SK-N-SH (cell line): Measurements from ENCODE around the gene YOD1. TPM values are rescaled to one million over a fixed set of nuclear protein-coding genes. Genes with fewer than 3 reads are reported as not detected.

Experiments
- CTCF ChIA-PET: fragments of 300-600, 350-600 bp; formaldehyde crosslinking; extraction: SDS; loops from one replicate; lab custom pipeline; 2021; lab: Yijun Ruan, JAX
- POLR2A ChIA-PET: fragments of 350-600 bp; sonication (Branson Sonifier 250); formaldehyde crosslinking; extraction: SDS; loops from one replicate; lab custom pipeline; 2020; ENCODE audit warnings: antibody characterized with exemption, inconsistent platforms; lab: Yijun Ruan, JAX
- DNase-seq: peaks from one replicate; pipeline ENCODE4 v3.0.0; 2012
- H2AFZ ChIP-seq: fragments of 200-600 bp; sonication (generic); 2 replicates; pipeline ENCODE4 v1.8.1; 2016; ENCODE audit warnings: antibody characterized with exemption, mild to moderate bottlenecking, low read depth
- H3F3A ChIP-seq: fragments of 200-600 bp; sonication (generic); replicated peaks from 2 replicates; pipeline ENCODE3; 2016; ENCODE audit warnings: antibody characterized with exemption, mild to moderate bottlenecking; ENCODE audit not compliant: insufficient read depth
- H3K27ac ChIP-seq, 2 experiments: fragments of 200-500 bp in 1 of 2; fragments of 200-600 bp in 1 of 2; sonication (Bioruptor generic) in 1 of 2; sonication (generic), shearing (Covaris generic) in 1 of 2; 2 replicates each; pipeline versions ENCODE4 v1.5.1 to v1.6.1; 2014 to 2016; ENCODE audit warnings: low read depth in 2 of 2, inconsistent platforms in 1 of 2, low read length in 1 of 2, mild to moderate bottlenecking in 1 of 2, mixed read lengths in 1 of 2
- H3K27me3 ChIP-seq: fragments of 200-600 bp; sonication (generic), shearing (Covaris generic); 2 replicates; pipeline ENCODE4 v1.6.1; 2016; ENCODE audit warnings: mixed run types; ENCODE audit not compliant: insufficient read depth
- H3K36me3 ChIP-seq, 2 experiments: fragments of 200-500 bp in 1 of 2; fragments of 200-600 bp in 1 of 2; sonication (Bioruptor generic) in 1 of 2; sonication (generic) in 1 of 2; replicated peaks in 1 of 2; 2 replicates each; pipeline versions ENCODE3 to v1.5.1; 2014 to 2016; ENCODE audit warnings: low read length in 1 of 2, mild to moderate bottlenecking in 1 of 2; ENCODE audit not compliant: insufficient read depth in 2 of 2, control insufficient read depth in 1 of 2
- H3K4me1 ChIP-seq, 2 experiments: fragments of 200-500 bp in 1 of 2; fragments of 200-600 bp in 1 of 2; sonication (Bioruptor generic) in 1 of 2; sonication (generic), shearing (Covaris generic) in 1 of 2; 2 replicates each; pipeline versions ENCODE4 v1.5.1 to v1.6.1; 2014 to 2016; ENCODE audit warnings: low read depth in 1 of 2, low read length in 1 of 2, mixed run types in 1 of 2; ENCODE audit not compliant: insufficient read depth in 2 of 2, control insufficient read depth in 1 of 2
- H3K4me2 ChIP-seq: fragments of 200-600 bp; sonication (generic), shearing (Covaris generic); 2 replicates; pipeline ENCODE4 v1.6.1; 2017; ENCODE audit warnings: mixed run types
- H3K4me3 ChIP-seq, 2 experiments: fragments of 200-500 bp in 1 of 2; fragments of 200-600 bp in 1 of 2; sonication (Bioruptor generic) in 1 of 2; sonication (generic), shearing (Covaris generic) in 1 of 2; 2 replicates each; pipeline versions ENCODE4 v1.5.1 to v1.8.1; 2014 to 2016; ENCODE audit warnings: low read depth in 2 of 2, inconsistent platforms in 1 of 2, low read length in 1 of 2, mild to moderate bottlenecking in 1 of 2, mixed read lengths in 1 of 2, moderate library complexity in 1 of 2
- H3K79me2 ChIP-seq: fragments of 200-600 bp; sonication (generic); 2 replicates; pipeline ENCODE4 v1.8.1; 2017; ENCODE audit warnings: mild to moderate bottlenecking; ENCODE audit not compliant: insufficient read depth
- H3K9ac ChIP-seq: fragments of 200-600 bp; sonication (generic); 2 replicates; pipeline ENCODE4 v1.6.1; 2017; ENCODE audit warnings: mixed run types
- H3K9me2 ChIP-seq: fragments of 200-600 bp; sonication (generic); 2 replicates; pipeline ENCODE4 v1.6.1; 2017; ENCODE audit warnings: mixed run types
- H3K9me3 ChIP-seq: fragments of 200-600 bp; sonication (generic); 2 replicates; pipeline ENCODE4 v1.6.1; 2017; ENCODE audit warnings: mixed run types, mild to moderate bottlenecking, moderate library complexity
- H4K20me1 ChIP-seq: fragments of 200-600 bp; sonication (generic); 2 replicates; pipeline ENCODE4 v1.6.1; 2017; ENCODE audit warnings: mild to moderate bottlenecking, mixed run types; ENCODE audit not compliant: insufficient read depth
- FOSL2 ChIP-seq: IDR thresholded peaks from 2 replicates; pipeline ENCODE4 v1.4.0; 2012; ENCODE audit warnings: low read depth, mild to moderate bottlenecking, moderate library complexity, borderline replicate concordance
- FOXM1 ChIP-seq: IDR thresholded peaks from 2 replicates; pipeline ENCODE4 v1.4.0; 2012; ENCODE audit warnings: low read depth, mild to moderate bottlenecking
- GATA2 ChIP-seq: sonication (generic); formaldehyde crosslinking; IDR thresholded peaks from 2 replicates; pipeline ENCODE4 v1.5.0; 2020; ENCODE audit warnings: mild to moderate bottlenecking, missing genetic modification reagents
- JUND ChIP-seq: IDR thresholded peaks from 2 replicates; pipeline ENCODE4 v1.4.0; 2012
- NFIC ChIP-seq: IDR thresholded peaks from 2 replicates; pipeline ENCODE4 v1.4.0; 2012; ENCODE audit warnings: borderline replicate concordance
- PBX3 ChIP-seq: IDR thresholded peaks from 2 replicates; pipeline ENCODE4; 2012
- RCOR1 ChIP-seq: fragments of 150-350 bp; IDR thresholded peaks from 2 replicates; pipeline ENCODE4 v1.6.1; 2017; ENCODE audit warnings: antibody characterized with exemption, low read length
- SIN3A ChIP-seq: IDR thresholded peaks from 2 replicates; pipeline ENCODE4 v1.6.1; 2012; ENCODE audit warnings: low read depth, mild to moderate bottlenecking, low read length, moderate library complexity, borderline replicate concordance
- SMC3 ChIP-seq: IDR thresholded peaks from 2 replicates; pipeline ENCODE4 v1.6.1; 2012; ENCODE audit warnings: low read depth, low read length, improper control_type of control experiment
- TEAD4 ChIP-seq: IDR thresholded peaks from 2 replicates; pipeline ENCODE4 v1.4.0; 2012; ENCODE audit warnings: mild to moderate bottlenecking, borderline replicate concordance; ENCODE audit not compliant: insufficient read depth
- YY1 ChIP-seq: IDR thresholded peaks from 2 replicates; pipeline ENCODE4 v1.4.0; 2012; ENCODE audit warnings: low read depth, mild to moderate bottlenecking
- WGBS: methylation state at CpG from one replicate; pipeline ENCODE4 v1.1.6; 2017; ENCODE audit warnings: low lambda C conversion rate; 5-methylcytosine and 5-hydroxymethylcytosine counted together
- polyA plus RNA-seq, 3 experiments: library from polyadenylated mRNA; depleted of rRNA; stranded (reverse); fragments of >200 nt; gene quantifications; 2 replicates each; pipeline ENCODE4 v1.2.3, GENCODE V29; 2012
- TF ChIP-seq, protein P1 (sequence below): IDR thresholded peaks from 2 replicates; pipeline ENCODE4 v1.6.1; 2012; ENCODE audit warnings: mild to moderate bottlenecking, low read depth, low read length, moderate library complexity
- TF ChIP-seq, protein P2 (sequence below): fragments of 200-600 bp; sonication (generic); IDR thresholded peaks from 2 replicates; pipeline ENCODE4 v1.6.1; 2017; ENCODE audit warnings: antibody characterized with exemption, mild to moderate bottlenecking, moderate library complexity

YOD1 gene
- polyA plus RNA-seq, 1 of the 3 experiments (the other 2 are of a cell fraction): 0.79 TPM

- Histone ChIP-seq H3K79me2 (no peaks in the 10 kb centered on the region), H3K9me3 (no peaks in the 10 kb centered on the region), H3K4me3 (no peak overlapping the region), H2AFZ (no peak overlapping the region), H4K20me1 (no peaks in the 10 kb centered on the region), H3K27me3 (no peaks in the 10 kb centered on the region), H3K4me1 (peaks cover 8 to 37% of the 10 kb centered on the region in 2 experiments), H3K27ac (no peak overlapping the region), H3F3A (peaks cover 17% of the 10 kb centered on the region), H3K9ac (no peak overlapping the region), H3K9me2 (no peaks in the 10 kb centered on the region), H3K36me3 (no peaks in the 10 kb centered on the region), H3K4me2 (no peak overlapping the region)
- ChIA-PET CTCF (interaction anchor here (0.8 to 1.4 kb wide), 4 partner anchors 8 to 109 kb away, joined by 3 read pairs; no protein-coding TSS in a partner anchor), POLR2A (no interaction called here)
- DNase-seq: no peak
- no peak for TF ChIP-seq FOSL2
- TF ChIP-seq, protein P1, sequence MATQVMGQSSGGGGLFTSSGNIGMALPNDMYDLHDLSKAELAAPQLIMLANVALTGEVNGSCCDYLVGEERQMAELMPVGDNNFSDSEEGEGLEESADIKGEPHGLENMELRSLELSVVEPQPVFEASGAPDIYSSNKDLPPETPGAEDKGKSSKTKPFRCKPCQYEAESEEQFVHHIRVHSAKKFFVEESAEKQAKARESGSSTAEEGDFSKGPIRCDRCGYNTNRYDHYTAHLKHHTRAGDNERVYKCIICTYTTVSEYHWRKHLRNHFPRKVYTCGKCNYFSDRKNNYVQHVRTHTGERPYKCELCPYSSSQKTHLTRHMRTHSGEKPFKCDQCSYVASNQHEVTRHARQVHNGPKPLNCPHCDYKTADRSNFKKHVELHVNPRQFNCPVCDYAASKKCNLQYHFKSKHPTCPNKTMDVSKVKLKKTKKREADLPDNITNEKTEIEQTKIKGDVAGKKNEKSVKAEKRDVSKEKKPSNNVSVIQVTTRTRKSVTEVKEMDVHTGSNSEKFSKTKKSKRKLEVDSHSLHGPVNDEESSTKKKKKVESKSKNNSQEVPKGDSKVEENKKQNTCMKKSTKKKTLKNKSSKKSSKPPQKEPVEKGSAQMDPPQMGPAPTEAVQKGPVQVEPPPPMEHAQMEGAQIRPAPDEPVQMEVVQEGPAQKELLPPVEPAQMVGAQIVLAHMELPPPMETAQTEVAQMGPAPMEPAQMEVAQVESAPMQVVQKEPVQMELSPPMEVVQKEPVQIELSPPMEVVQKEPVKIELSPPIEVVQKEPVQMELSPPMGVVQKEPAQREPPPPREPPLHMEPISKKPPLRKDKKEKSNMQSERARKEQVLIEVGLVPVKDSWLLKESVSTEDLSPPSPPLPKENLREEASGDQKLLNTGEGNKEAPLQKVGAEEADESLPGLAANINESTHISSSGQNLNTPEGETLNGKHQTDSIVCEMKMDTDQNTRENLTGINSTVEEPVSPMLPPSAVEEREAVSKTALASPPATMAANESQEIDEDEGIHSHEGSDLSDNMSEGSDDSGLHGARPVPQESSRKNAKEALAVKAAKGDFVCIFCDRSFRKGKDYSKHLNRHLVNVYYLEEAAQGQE: peak; percentile 32; the same call in 1 of the 2 replicates
- TF ChIP-seq NFIC: no peak
- TF ChIP-seq RCOR1: no peak
- no peak for TF ChIP-seq SIN3A
- WGBS: 73% methylated on average over 12 of the region's 15 CpGs
These were observed 29.0 kb downstream of the YOD1 start for GRCh38 chr1:207021876-207022596.

DNA sequence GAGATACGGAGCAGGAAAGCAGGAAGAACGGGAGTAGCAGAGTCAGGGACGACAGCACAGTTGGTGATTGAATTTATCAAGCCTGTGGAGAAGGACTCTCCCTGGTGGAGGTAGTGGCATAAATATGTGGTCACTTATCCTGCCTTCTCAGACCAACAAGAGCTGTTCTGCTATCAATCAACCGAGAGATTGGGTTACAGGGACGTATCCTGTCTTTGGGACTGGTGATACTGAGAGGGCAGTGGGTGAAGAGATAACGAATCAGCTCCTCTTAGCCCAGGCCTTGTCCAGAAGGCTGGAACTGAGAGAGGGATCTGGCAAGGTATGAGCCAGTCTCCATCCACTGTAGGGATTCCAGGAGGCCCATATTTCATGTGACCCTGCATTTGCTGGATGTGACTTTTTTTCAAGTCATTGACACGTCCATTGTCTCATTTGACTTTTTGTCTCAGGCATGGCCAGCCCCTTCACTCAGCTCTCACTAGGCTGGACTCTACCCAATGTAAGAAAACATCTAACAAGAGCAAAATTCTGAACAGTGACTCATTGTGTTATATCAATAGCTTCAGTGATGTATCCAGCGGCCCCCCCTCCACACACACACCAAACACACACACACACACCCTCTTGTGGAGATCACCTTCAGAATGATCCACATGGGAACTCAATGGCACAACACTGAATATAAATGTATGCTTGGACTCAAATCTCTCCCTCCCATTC lies 29.7 kb downstream of the YOD1 start:
- DNase-seq: peak; percentile 45
- Histone ChIP-seq H3K27me3 (no peaks in the 10 kb centered on the region), H3K27ac (0 out of 4 replicates have a peak overlapping the region, but pooled peaks of 1 of the 2 experiments have one; percentile 17), H4K20me1 (no peaks in the 10 kb centered on the region), H3K4me1 (peaks cover 8 to 29% of the 10 kb centered on the region in 2 experiments), H3K4me3 (no peak overlapping the region), H3K4me2 (peak overlapping the region; percentile 4; the same call in 1 of the 2 replicates), H3K9me2 (no peaks in the 10 kb centered on the region), H3K9me3 (no peaks in the 10 kb centered on the region), H3K79me2 (no peaks in the 10 kb centered on the region), H3K36me3 (no peaks in the 10 kb centered on the region), H3K9ac (no peak overlapping the region), H2AFZ (peak overlapping the region; percentile 54), H3F3A (peaks cover 13% of the 10 kb centered on the region)
- WGBS: 42% methylated on average over 8 of the region's 8 CpGs
- ChIA-PET POLR2A (no interaction called here), CTCF (interaction anchor here (1.0 to 1.8 kb wide), 4 partner anchors 16 to 287 kb away, joined by 3 to 8 read pairs (median 4); no protein-coding TSS in a partner anchor)
- TF ChIP-seq PBX3 (peak; percentile 31; the same call in 1 of the 2 replicates), GATA2 (no peak), SMC3 (no peak), FOXM1 (no peak), TEAD4 (no peak), YY1 (no peak), JUND (peak; percentile 22; the same call in 1 of the 2 replicates)
- TF ChIP-seq, protein P2, sequence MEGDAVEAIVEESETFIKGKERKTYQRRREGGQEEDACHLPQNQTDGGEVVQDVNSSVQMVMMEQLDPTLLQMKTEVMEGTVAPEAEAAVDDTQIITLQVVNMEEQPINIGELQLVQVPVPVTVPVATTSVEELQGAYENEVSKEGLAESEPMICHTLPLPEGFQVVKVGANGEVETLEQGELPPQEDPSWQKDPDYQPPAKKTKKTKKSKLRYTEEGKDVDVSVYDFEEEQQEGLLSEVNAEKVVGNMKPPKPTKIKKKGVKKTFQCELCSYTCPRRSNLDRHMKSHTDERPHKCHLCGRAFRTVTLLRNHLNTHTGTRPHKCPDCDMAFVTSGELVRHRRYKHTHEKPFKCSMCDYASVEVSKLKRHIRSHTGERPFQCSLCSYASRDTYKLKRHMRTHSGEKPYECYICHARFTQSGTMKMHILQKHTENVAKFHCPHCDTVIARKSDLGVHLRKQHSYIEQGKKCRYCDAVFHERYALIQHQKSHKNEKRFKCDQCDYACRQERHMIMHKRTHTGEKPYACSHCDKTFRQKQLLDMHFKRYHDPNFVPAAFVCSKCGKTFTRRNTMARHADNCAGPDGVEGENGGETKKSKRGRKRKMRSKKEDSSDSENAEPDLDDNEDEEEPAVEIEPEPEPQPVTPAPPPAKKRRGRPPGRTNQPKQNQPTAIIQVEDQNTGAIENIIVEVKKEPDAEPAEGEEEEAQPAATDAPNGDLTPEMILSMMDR: no peak
